Activated T-helper 9 cell treated with anti-CD3 and anti-CD28 coated beads, Interleukin-2, amount 50 U/mL, for 16 hours (primary cell): ENCODE measurements around the gene COLEC12.

Experiments
- DNase-seq: peaks from one replicate; pipeline ENCODE4 v3.0.0-alpha.2; 2020; ENCODE audit warnings: low read depth

Gene COLEC12

DNA sequence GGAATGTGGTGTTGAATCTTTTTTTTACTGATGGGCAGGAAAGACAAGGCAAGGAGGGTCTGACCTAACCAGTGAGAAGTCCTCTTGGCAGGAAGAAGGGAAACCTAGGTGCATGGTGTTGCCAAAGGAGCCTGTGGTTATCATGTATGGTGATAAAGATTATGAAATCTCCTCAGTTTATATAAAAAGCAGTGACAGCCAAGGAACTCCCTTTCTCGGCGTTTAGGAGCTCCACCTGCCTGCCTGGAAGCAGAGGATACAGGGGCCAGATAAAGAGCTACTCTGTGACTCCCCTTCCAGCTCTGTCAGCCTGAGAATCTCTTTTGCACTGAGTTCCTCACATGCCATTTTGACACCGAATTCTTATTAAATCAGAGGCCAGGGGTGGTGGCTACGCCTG lies 26.1 kb downstream of the COLEC12 start:
- DNase-seq: no peak

DNA sequence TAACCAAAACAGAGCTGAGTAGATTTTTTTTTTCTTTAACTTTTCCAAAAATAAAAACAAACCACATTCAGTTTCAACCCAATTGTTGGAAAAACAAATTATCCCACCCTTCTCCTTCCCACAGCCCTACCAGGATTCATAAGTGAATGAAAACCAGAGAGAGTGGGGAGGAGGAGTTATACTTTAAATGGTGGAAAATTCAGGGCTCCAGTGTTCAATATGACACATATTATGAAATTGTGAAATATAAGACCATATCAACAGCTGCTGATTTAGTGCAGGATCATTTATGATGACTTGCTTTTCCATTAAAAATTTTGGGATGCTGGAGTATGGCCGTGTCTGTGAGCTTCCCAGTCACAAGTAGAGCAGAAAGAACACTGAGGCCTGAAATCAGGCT lies 26.7 kb downstream of the COLEC12 start:
- no peak for DNase-seq

DNA sequence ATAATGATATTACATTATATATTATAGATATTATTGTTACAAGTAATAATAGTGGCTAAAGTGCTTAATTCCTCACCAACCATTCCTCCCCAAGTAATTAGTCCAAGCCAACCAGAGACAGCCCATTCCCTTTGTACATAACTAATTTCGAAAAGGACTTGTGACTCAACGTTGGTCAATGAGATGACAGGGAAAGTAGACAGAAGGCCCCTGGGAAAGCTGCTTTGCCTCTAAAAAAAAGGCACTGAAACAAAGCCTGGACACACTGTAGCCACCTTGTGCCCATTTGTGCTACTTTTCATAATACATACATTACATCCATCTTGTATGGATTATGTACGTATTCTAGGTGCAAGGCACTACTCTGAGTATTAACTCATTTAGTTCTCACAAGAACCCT lies 28.8 kb downstream of the COLEC12 start:
- no peak for DNase-seq

DNA sequence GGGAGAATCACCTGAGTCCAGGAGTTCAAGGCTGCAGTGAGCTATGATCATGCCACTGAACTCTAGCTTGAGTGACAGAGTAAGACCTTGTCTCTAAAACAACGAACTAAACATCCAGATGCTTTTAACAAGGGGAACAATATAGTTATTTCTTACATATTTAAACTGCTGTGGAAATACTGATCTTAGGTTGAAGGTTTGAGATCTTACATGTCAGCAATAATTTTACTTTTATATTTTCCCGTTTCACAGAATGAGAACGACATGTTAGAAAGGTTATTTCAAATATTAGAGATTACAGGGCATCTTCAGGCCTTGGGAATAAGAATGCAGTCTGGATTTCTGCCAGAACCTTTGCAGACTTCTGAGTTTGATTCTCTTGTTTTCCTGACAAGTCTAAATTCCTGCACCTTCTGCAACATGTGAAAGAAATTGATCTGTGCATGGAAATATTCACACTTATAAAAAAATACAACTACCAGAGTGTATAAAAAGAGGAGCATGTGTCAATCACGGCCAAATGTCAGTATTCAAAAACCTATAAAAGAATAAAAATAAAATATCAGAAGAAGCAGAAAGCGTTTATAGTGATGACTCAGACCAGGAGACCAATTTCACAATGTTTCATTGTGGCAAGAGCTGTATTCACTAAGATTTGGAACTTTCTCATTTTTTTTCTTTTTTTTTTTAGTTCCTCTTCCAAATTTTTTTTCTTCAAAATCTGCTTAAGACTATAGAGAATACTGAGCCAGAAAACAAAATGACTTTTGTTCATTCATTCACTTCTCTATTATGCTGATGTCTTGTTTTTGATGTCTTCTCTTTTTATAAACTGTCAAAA lies 29.6 kb downstream of the COLEC12 start:
- no peak for DNase-seq

DNA sequence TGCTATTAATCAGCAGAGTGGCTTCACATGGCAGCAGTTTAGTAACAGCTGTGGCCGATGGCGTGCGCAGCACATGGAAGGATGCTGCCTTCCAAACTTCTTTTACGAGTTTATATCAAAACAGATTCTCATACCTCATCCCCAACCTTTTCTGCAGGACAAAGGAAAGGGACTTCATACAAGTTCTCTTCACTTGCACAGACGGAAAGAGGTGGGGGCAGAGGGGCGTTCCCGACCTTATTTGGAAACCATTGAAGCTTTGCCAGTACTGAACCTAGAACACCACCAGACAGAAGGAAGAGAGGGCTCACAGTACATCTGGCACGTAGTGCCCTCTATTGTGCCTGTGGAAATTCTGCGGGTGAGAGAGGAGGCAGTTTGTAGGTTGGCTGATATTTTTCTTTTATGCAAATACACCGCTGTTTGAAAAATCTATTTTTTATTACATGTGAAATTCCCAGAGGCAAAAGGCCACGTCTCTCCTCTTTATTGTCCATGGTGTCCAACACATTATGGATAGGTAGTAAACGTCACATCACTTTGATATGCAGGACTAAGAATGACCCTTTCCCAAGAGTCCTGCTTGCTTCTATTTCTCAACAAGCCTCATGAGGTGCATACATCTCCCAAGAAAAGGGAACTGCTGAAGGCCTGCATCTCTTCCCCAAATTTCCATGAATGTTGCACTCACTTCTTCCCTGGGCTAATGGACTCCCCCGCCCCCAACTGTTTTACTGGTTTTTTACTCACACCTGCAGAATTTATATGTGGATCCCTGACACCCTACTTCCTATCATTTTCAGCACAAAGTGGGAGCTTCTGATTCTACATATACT lies 31.3 kb downstream of the COLEC12 start:
- no peak for DNase-seq

DNA sequence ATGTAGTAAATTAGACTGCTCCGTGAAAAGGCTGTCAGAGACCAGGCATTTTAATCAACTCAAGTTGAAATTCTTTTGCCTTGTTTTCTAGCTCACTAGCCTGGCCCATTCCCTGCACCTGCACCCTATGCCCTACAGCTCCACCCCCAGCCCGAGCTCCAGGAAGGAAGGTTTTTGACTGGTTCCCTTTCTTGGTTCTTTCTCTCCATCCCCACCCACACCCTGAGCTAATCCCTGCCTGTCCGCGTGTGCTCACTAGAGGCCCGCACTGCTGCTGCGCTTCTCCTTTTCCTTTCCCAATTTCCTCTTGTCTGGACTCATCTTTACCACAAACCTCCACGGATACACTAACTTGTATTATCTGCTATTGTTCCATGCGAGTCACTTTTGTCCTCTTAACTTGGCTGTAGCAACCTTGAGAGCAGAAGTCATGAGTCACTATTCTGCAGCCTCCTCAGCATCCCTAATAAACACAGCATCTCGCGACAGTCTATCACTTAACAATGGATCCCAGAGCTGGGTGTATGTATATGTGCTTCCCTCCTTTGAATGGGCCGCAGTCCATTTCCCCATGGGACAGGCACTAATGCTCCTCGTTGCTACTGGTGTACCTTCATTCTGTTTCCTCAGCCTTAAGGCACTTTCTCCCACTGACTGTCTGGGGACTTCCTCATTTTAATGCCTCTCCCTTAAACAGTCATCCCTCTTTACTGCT lies 36.5 kb downstream of the COLEC12 start:
- no peak for DNase-seq

DNA sequence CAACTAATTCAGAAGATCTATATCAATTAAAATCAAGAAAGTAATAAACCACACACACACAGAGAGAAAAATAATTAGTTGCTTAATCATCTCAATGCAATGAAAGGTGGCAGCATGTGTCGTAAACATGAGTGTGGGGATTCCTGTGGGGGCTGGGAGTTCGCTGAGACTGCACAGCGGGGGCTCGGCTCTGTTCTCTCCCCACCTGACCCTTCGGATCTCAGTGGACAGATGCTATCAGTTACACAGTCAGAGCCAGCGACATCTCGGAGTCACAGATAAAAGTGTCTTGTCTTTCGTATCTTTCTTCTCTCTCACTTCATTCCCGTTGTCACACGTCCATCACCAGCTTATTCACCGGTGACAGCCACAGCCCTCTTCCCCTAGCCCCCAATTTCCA lies 37.1 kb downstream of the COLEC12 start:
- DNase-seq: no peak

DNA sequence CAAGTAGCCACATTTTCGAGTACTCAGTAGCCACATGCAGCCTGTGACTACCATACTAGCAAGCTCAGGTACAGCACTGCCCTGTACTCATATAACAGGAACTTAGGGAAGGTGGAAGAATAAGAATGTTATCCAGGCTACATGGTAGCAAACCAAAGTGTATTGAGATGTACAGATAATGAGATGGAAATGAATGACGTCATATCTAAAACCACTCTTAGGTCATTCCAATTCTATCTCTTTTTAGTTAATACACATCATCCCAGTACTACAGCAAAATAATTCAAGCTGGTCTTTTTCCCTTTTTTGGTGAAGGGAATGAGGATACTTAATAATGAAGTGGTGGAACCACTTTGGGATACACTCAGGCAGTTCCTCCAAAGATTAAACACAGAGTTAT lies 38.7 kb downstream of the COLEC12 start:
- DNase-seq: no peak

DNA sequence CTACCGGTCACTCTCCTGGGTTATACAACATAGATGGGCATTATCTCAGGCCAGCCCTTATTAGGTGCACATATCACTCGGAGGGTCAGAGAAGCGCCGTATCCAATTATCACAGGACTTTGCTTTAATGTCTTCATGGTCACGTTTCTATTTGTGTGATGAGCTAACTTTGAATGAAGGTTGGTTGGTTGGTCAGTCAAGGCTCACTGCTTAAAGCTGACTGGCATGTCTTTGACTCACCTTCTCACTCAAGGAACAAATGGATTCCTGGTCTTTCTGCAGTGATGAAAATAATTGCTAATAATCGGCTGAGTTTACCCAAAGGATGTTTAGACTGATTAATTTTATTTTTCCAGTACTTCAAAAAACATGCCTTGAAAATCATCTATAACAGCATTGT lies 39.7 kb downstream of the COLEC12 start:
- DNase-seq: no peak

DNA sequence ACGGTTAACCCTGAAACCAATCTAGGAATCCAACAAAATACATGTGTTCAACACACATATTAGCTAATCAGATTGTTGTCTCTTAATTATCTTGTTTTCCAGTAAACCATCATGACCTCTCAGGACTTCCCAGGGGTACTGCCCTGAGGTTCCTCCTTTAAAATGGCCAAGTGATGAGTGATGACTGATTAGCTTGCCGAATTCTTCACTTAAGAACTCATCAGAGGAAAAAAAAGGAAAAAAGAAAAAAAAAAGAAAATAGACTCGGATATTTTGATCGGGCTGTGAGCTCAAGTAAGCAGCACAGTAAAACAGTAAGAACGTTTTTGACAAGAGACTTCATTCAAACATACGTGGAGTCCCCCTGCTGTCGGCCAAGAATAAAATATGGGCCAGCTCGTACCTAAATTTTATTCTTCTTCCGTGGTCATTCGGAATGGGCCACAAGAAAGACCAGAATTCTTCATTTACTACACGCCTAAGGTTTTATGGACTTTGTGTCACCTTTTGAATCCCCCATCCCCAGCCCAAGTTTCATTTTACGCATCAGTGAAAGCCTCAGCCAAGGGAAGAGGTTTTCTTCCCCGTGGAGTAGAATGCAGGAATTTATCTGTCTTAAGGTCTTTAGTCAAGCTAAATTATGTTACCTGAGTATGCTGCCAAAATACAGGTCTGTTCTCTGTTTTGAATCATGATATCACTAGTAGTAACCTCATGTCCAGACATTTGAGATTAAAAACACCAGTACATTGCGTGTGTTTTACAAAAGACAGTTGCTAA lies 40.5 kb downstream of the COLEC12 start:
- DNase-seq: no peak

DNA sequence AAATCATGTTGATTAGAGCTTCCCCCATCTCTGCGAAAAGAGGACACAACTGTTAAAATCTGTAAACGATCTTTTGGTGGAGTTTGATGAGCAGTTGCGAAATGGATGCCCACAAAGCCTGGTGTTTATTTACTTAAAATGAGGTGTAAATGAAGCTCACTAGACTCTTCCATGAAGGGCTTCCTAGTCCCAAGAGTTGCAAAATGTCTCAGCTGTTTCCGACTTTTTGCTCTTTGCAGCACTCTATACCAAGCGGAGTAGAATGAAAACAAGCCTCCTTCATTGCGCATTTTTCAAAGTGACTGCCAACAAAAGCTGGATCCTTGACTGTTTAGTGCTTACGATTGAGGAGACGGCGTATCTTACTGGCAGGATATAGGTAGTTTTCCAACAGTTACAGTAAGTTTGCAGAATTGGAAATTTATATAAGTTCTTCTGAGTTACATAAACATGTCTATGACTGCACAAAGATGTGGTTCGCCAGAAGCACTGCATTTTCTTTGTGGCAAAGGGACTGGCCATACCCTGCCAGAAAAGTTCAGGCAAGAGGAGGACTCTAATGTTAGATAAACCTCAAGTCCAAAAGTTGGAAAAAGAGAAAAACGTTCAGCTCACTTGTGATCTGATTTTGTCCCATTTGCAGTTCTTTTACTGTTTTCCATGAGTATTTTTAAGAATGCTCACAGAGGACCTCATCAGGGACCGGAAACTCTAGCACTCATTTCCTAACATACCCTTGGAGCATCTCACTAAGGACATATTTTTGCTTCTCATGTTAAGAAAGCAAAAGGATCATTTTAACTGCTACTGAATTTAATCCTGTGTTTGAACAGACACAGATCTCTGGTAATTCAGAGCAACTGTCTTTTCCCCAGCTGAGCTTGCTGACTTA lies 42.7 kb downstream of the COLEC12 start:
- DNase-seq: no peak

DNA sequence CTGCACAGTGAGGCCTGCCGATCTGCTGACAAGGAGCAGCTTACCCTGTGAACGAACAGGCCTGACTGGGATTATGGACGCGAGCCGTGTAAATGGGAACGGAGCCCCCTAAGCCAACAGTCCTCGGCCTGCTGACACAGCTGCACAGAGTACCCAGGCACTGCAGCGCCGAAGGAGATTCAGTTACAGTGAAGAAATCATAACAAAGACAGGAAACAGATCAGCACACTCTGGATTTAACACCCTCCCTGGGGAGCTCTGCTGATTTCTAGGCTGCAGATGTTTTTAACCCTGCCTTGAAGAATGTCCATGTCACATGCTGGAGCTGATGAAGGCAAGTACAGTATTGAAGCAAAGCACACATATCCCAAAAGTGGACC lies 43.4 kb downstream of the COLEC12 start:
- DNase-seq: no peak

DNA sequence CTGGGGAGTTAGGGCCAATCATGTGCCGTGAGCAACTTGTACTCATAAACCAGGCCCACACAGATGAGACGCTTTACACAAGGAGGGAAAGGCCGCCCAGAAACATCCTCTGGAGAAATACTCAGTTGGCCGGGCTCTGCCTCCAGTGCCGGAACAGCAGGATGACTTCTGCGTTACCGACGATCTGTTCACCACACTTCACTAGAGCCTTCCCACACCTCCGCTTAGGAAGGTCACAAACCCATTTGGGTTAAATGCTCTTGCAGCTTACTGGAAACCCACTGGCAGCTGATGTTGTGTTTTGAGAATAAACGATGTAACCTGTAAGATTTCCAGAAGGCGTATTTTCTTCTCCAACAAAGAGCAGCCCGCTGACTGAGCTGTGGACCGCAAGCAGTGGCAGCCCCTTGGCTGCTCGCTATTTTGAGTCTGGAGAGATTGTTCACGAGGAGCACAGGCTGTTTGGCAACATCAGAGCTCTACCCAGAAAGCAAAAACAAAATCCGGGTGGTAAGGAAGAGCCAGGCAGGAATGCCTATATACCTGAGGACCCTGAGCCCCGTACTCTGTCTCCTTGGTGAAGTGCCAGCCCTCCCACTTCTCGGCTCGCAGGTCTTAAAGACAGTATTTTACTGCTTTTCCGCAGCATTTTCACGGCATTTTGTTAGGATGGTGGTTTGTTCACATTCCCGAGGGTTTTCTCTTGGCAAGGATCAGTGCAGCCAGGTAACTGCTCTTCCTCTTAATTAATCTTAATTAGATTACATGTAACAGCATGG lies 44.0 kb downstream of the COLEC12 start:
- no peak for DNase-seq

DNA sequence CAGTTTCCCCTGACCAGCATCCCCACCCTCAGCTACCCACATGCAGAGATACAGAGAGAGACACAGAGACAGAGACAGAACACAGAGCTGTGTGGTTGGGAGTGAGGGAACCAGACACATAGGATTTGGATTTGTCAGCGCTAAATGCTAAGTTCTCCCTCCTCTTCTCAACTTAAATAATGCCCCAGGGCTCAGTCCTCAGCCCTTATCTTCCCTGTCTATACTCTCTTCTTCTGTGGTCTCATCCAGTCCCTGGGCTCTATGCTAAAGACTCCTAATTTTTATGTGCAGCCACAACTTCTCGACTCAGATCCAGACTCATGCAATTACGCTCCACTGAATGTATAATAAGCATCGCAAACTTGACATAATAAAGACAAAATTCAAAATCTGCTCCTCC lies 47.1 kb downstream of the COLEC12 start:
- no peak for DNase-seq

DNA sequence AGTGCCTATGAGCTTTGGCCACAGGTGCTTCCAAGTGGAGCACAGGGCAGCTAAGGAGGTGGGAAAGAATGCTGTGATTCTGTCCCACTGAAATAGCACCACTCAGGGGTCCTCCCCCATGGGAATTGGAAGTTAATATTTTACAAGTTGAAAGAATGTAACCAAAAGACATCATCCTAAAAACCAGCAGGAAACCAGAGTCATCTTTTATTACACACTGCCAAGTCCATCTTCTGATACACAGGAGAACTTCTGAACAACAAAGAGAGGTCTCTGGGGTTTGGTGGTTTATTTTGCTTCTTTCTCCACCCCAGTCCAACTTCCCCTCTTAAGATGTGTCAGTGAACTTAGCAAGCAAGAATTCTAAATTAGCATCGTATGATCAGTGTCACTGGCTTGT lies 47.7 kb downstream of the COLEC12 start:
- no peak for DNase-seq

DNA sequence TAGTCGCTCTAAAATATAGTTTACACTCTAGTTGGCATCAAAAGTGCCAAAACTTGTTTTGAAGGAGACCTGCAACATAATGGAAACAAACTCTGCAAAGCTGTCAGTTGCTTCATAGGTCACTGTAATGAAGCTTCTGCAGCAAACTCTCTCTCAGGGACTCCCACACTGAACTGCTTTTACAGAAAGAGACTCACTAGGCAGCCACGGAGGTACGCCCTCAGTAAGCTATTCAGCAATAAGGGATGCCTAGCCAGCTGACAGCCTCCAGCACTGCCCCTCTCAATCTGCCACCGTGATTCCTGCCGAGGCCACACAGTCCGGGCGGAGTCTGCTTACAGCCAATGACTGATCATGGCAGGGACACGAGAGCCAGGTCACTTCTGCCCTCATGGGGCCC lies 51.1 kb downstream of the COLEC12 start:
- DNase-seq: no peak

DNA sequence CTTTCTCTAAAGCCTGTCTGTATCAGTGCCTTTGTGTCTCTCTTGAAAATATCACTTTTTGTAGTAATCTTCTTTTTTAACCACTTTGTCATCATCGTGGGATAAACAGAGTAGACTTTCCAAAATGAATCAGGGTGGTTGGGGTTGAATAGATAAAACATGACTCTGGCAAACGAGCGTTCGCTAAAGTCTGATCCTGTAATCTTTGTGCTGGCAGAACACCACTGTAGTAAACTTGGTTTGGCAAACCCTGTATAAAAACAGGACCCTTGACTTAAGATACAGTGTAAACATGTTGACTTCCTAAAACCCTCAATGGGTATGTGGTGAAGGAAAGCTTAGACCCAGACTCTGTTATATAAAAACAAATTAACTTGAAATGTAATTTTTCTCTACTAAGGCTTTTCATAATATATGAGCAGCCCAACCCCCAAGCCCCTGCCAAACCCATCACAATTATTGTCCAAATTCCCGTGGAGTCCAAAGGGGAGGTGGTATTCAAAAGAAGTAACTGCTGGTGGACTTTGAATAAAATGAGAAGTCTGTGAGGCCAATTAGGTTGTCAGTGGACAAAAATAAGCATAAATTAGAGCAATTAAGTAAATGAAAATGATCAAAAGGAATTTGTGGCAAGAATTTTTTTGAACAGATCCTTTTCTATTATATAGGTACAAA lies 52.2 kb downstream of the COLEC12 start:
- no peak for DNase-seq

DNA sequence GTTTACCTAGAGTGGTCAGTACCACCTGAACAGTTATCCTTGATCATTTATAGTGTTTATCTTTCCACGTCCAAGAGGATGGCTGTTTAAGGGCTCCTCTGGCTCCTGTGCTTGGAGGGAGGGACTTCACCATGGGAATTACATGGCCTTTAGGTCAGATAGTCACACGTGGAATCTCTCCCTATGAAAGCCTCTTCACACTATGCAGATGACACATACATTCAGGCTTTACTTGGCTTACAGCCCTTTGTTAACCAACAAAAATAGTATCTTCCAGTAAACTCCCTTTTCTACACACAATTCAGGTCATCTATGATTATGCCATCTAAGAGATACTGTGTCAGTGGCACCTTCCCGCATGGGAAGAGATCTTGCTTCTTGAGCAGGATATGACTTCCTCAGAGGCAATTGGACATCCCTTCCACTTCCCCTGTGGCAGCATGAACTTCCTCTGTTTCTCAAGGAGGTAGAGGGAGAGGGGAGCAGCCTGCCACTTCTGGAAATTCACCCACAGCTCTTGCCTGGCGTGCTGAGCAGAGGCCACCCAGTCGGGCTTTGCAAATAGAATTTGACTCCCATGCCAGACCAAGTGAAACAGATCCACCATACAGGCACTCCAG lies 53.5 kb downstream of the COLEC12 start:
- DNase-seq: no peak

DNA sequence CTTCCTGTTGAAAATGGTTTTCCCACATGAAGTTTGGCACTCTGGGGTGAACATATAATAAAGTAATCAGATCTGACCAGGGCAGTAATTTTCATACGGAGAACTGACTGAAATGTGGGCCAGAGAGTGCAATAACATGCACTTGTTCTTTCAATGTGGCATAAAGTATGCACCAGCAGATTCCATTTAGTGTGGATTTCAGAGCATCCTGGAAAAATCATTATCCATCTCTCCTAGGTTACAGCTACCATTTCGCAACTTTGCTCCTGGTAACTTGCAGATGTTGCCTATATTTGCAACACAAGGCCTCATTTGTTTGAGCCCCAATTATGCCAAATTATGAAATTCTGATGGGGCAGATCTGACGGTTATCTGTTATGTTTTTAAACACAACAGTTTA lies 55.4 kb downstream of the COLEC12 start:
- no peak for DNase-seq
